Measurements from ENCODE around the gene CFAP58. TPM values are rescaled to one million over a fixed set of nuclear protein-coding genes. Genes with fewer than 3 reads are reported as not detected.
A peak's percentile ranks its signal among the peaks of the same experiment; 100 is the strongest.

Gene CFAP58
- total RNA-seq, 4 donors from 2014 or later, result 0.13 to 0.41 (median 0.19) TPM; not detected in 1

GRCh38 chr10:104317726-104318299 is 35.8 kb upstream of the CFAP58 start:
- no peaks in the 10 kb centered on the region for H3K9me3 ChIP-seq
- 39 to 59% methylated on average over 3 to 6 of the region's 7 CpGs for WGBS, 2 donors
- peaks cover 66 to 79% (median 69%) of the 10 kb centered on the region in 3 donors for H3K4me1 ChIP-seq
- intact Hi-C loops (cut with DNase I), result no loop called here
- H3K4me3 ChIP-seq, result peak overlapping the region in 1 of 4 donors; percentile 21
- no peaks in the 10 kb centered on the region for H3K27me3 ChIP-seq
- peak overlapping the region; percentile 91 to 99 (median 96) for H3K27ac ChIP-seq
- TF ChIP-seq CTCF (IDR thresholded peaks at IDR 0.05), result no peak
- TF ChIP-seq POLR2A (IDR thresholded peaks at IDR 0.05), result no peak
- DNase-seq, result no peak
- peaks cover 27 to 40% (median 34%) of the 10 kb centered on the region in 3 donors for H3K36me3 ChIP-seq

GRCh38 chr10:104318326-104318725 is 35.3 kb upstream of the CFAP58 start:
- Histone ChIP-seq H3K4me3 (no peak overlapping the region), H3K4me1 (peaks cover 70 to 79% (median 74%) of the 10 kb centered on the region in 3 donors), H3K27me3 (no peaks in the 10 kb centered on the region), H3K9me3 (no peaks in the 10 kb centered on the region), H3K27ac (peak overlapping the region; percentile 91 to 99 (median 96)), H3K36me3 (peaks cover 26 to 35% (median 29%) of the 10 kb centered on the region in 3 donors)
- no peak for DNase-seq
- intact Hi-C loops (cut with DNase I), result no loop called here
- 79 to 100% methylated on average over 1 to 2 of the region's 5 CpGs for WGBS, 2 donors
- TF ChIP-seq POLR2A (IDR thresholded peaks at IDR 0.05) (no peak), CTCF (IDR thresholded peaks at IDR 0.05) (no peak)

GRCh38 chr10:104318810-104319741 is 34.6 kb upstream of the CFAP58 start:
- 36 to 42% methylated on average over 17 to 18 of the region's 19 CpGs for WGBS, 2 donors
- Histone ChIP-seq H3K27me3 (no peaks in the 10 kb centered on the region), H3K9me3 (no peaks in the 10 kb centered on the region), H3K4me3 (peak overlapping the region in 1 of 4 donors; percentile 10), H3K4me1 (peaks cover 78 to 86% (median 81%) of the 10 kb centered on the region in 3 donors), H3K36me3 (peaks cover 18 to 32% (median 23%) of the 10 kb centered on the region in 3 donors), H3K27ac (peak overlapping the region; percentile 91 to 99 (median 96))
- TF ChIP-seq POLR2A (IDR thresholded peaks at IDR 0.05) (peak in 1 of 4 donors; percentile 26), CTCF (IDR thresholded peaks at IDR 0.05) (no peak)
- no peak for DNase-seq
- intact Hi-C loops (cut with DNase I), result no loop called here

- no peak for TF ChIP-seq CTCF (IDR thresholded peaks at IDR 0.05)
- TF ChIP-seq POLR2A (IDR thresholded peaks at IDR 0.05), result no peak
- Histone ChIP-seq H3K4me1 (peaks cover 99 to 100% (median 99%) of the 10 kb centered on the region in 3 donors), H3K9me3 (no peaks in the 10 kb centered on the region), H3K27ac (peak overlapping the region; percentile 84 to 99 (median 96)), H3K4me3 (no peak overlapping the region), H3K36me3 (peaks cover 0 to 31% (median 1%) of the 10 kb centered on the region in 3 donors), H3K27me3 (no peaks in the 10 kb centered on the region)
- intact Hi-C loops (cut with DNase I), result no loop called here
- DNase-seq, result no peak
- WGBS, 2 donors, result 40 to 51% methylated on average over 1 to 2 of the region's 6 CpGs
Observed at GRCh38 chr10:104321226-104321625, 32.4 kb upstream of the CFAP58 start.
